ENCODE data around the gene RASA3. TPM values are rescaled to one million over a fixed set of nuclear protein-coding genes. Genes with fewer than 3 reads are reported as not detected.

The RASA3 gene
- total RNA-seq, 1 experiment from 2014 or later, result 0.95 TPM

DNA sequence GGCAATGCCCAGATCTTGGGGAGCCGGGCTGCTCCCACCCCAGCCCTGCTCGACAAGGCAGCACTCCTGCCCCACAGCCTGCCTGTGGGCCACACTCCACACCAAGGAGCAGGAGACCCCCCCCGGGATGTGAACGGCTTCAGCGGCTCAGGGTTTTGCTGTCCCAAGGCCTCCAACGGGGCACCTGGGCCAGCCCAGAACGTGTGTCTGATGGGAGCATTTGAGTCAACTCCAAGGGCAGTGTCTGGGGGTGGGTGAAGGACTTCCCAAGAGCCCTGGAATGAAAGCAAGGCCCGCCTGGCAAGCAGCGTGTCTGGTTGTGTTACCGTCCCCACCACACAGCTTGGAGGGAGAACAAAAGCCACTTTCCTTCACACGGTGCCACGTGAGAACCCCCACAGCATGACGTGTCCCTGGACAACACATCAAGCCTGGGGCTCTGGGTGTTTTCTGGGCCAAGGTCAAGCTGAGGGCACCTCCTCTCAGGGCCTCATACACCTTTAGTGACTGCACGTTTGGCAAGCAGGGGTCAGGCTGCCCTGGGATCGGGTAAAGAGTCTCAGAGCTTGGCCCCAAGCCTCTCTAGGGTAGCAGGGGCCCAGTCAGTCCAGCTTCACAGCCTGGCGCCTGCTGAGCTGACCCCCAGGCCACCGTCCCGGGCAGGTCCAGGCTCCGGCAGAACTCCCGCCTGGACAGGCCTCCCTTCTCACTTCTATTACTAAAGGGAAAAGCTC, 164.5 kb downstream of the RASA3 start:
- no peak for DNase-seq
- Mint-ChIP-seq H3K27me3 (ENCODE audit: insufficient read depth, unreplicated experiment) (no peaks in the 10 kb centered on the region), H3K9me3 (ENCODE audit: unreplicated experiment) (no peaks in the 10 kb centered on the region), H3K36me3 (ENCODE audit: insufficient read depth, unreplicated experiment) (no peaks in the 10 kb centered on the region), H3K27ac (ENCODE audit: unreplicated experiment) (no peak overlapping the region), H3K4me3 (ENCODE audit: unreplicated experiment) (no peak overlapping the region), H3K4me1 (ENCODE audit: low read depth, unreplicated experiment) (no peaks in the 10 kb centered on the region)
- intact Hi-C loops (cut with micrococcal nuclease; ENCODE audit: unreplicated experiment), result no loop called here
- Histone ChIP-seq H3K4me3 (ENCODE audit: low read depth, low read length) (no peak overlapping the region), H3K36me3 (ENCODE audit: control insufficient read depth, insufficient read depth, low read length) (no peaks in the 10 kb centered on the region), H3K4me1 (no peaks in the 10 kb centered on the region), H3K9me3 (peaks cover 5% of the 10 kb centered on the region; the same call in 1 of the 2 replicates), H3K27me3 (replicated peaks; ENCODE audit: control insufficient read depth, insufficient read depth, low read length) (no peaks in the 10 kb centered on the region)
- BruUV-seq (replicated peaks), result no TSS peak
- TF ChIP-seq, protein P1, sequence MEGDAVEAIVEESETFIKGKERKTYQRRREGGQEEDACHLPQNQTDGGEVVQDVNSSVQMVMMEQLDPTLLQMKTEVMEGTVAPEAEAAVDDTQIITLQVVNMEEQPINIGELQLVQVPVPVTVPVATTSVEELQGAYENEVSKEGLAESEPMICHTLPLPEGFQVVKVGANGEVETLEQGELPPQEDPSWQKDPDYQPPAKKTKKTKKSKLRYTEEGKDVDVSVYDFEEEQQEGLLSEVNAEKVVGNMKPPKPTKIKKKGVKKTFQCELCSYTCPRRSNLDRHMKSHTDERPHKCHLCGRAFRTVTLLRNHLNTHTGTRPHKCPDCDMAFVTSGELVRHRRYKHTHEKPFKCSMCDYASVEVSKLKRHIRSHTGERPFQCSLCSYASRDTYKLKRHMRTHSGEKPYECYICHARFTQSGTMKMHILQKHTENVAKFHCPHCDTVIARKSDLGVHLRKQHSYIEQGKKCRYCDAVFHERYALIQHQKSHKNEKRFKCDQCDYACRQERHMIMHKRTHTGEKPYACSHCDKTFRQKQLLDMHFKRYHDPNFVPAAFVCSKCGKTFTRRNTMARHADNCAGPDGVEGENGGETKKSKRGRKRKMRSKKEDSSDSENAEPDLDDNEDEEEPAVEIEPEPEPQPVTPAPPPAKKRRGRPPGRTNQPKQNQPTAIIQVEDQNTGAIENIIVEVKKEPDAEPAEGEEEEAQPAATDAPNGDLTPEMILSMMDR (IDR thresholded peaks at IDR 0.05; ENCODE audit: insufficient read depth in 1 of 2, low read depth in 1 of 2, low read length in 1 of 2, severe bottlenecking in 1 of 2, unreplicated experiment in 1 of 2), result no peak
- ChIA-PET CTCF (no interaction called here), POLR2A (no interaction called here)

DNA sequence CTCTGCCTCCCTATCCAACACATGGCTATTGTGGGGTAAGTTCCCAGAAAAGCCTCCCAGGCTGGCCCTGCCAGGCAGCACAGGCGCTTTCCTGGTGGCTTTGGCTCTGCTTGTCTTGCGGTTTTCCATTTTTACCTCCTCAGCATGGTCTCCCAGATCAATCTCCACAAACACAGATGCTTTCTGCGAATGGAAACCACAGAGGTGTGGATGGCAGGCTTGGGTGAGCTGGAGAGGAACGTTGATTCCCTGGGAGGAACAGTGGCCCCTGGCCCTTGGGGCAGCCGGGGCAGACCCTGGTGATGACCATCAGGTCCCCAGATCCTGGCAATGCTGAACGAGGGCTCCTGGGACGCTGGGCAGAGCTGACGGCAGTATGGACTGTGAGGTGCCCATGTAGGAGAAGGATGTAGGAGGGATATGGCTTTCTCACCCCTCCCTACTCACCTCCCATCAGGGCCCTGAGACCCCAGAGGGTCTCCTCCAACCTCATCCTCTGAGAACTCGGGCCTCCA, 165.2 kb downstream of the RASA3 start:
- Mint-ChIP-seq H3K4me3 (ENCODE audit: unreplicated experiment) (no peak overlapping the region), H3K9me3 (ENCODE audit: unreplicated experiment) (no peaks in the 10 kb centered on the region), H3K27me3 (ENCODE audit: insufficient read depth, unreplicated experiment) (no peaks in the 10 kb centered on the region), H3K36me3 (ENCODE audit: insufficient read depth, unreplicated experiment) (no peaks in the 10 kb centered on the region), H3K4me1 (ENCODE audit: low read depth, unreplicated experiment) (no peaks in the 10 kb centered on the region), H3K27ac (ENCODE audit: unreplicated experiment) (no peak overlapping the region)
- intact Hi-C loops (cut with micrococcal nuclease; ENCODE audit: unreplicated experiment), result no loop called here
- ChIA-PET POLR2A (no interaction called here), CTCF (no interaction called here)
- BruUV-seq (replicated peaks), result no TSS peak
- peaks cover 5% of the 10 kb centered on the region; the same call in 1 of the 2 replicates for H3K9me3 ChIP-seq
- TF ChIP-seq, protein P1 (IDR thresholded peaks at IDR 0.05; ENCODE audit: insufficient read depth in 1 of 2, low read depth in 1 of 2, low read length in 1 of 2, severe bottlenecking in 1 of 2, unreplicated experiment in 1 of 2), result no peak
- H3K27me3 ChIP-seq (replicated peaks; ENCODE audit: control insufficient read depth, insufficient read depth, low read length), result no peaks in the 10 kb centered on the region
- no peaks in the 10 kb centered on the region for H3K4me1 ChIP-seq
- DNase-seq, result no peak
- no peaks in the 10 kb centered on the region for H3K36me3 ChIP-seq (ENCODE audit: control insufficient read depth, insufficient read depth, low read length)
- no peak overlapping the region for H3K4me3 ChIP-seq (ENCODE audit: low read depth, low read length)

DNA sequence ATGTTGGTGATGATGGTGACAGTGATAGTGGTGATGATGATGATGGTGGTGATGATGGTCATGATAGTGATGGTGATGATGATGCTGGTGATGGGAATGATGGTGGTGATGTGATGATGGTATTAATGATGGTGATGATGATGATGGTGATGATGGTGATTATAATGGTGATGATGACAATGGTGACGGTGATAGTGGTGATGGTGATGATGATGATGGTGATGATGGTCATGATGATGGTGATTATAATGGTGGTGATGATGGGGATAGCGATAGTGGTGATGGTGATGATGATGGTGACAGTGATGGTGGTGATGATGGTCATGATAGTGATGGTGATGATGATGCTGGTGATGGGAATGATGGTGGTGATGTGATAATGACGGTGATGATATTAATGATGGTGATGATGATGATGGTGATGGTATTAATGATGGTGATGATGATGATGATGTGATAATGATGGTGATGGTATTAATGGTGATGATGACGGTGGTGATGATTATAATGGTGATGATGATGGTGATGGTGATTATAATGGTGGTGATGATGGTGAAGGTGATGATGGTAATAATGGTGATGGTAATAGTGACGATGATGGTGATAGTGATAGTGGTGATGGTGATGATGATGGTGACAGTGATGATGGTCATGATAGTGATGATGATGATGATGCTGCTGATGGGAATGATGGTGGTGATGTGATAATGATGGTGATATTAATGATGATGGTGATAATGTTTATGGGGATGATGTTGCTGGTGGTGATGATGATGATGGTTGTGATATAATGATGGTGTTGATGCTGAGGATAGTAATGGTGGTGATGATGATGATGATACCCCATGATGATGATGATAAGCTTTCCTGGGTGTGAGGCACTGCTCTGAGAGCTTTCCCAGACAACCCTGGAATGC, 166.2 kb downstream of the RASA3 start:
- Mint-ChIP-seq H3K4me3 (ENCODE audit: unreplicated experiment) (no peak overlapping the region), H3K36me3 (ENCODE audit: insufficient read depth, unreplicated experiment) (no peaks in the 10 kb centered on the region), H3K9me3 (ENCODE audit: unreplicated experiment) (peaks cover 9% of the 10 kb centered on the region), H3K27ac (ENCODE audit: unreplicated experiment) (no peak overlapping the region), H3K4me1 (ENCODE audit: low read depth, unreplicated experiment) (no peaks in the 10 kb centered on the region), H3K27me3 (ENCODE audit: insufficient read depth, unreplicated experiment) (no peaks in the 10 kb centered on the region)
- ChIA-PET POLR2A (no interaction called here), CTCF (no interaction called here)
- no peaks in the 10 kb centered on the region for H3K36me3 ChIP-seq (ENCODE audit: control insufficient read depth, insufficient read depth, low read length)
- no peak overlapping the region for H3K4me3 ChIP-seq (ENCODE audit: low read depth, low read length)
- no peaks in the 10 kb centered on the region for H3K4me1 ChIP-seq
- TF ChIP-seq, protein P1 (IDR thresholded peaks at IDR 0.05; ENCODE audit: insufficient read depth in 1 of 2, low read depth in 1 of 2, low read length in 1 of 2, severe bottlenecking in 1 of 2, unreplicated experiment in 1 of 2), result no peak
- H3K27me3 ChIP-seq (replicated peaks; ENCODE audit: control insufficient read depth, insufficient read depth, low read length), result no peaks in the 10 kb centered on the region
- DNase-seq, result no peak
- BruUV-seq (replicated peaks), result no TSS peak
- intact Hi-C loops (cut with micrococcal nuclease; ENCODE audit: unreplicated experiment), result no loop called here
- H3K9me3 ChIP-seq, result peaks cover 5% of the 10 kb centered on the region; the same call in 1 of the 2 replicates
